BJ (cell line): ENCODE measurements around the gene NNAT. TPM values are rescaled to one million over a fixed set of nuclear protein-coding genes. Genes with fewer than 3 reads are reported as not detected.

Experiments
- CTCF ChIA-PET: fragments of 350-600 bp; formaldehyde crosslinking; extraction: SDS; loops from one replicate; lab custom pipeline; 2021; ENCODE audit warnings: antibody characterized with exemption, inconsistent platforms; lab: Yijun Ruan, JAX
- POLR2A ChIA-PET: fragments of 300-600 bp; sonication (Branson Sonifier 250); formaldehyde crosslinking; extraction: SDS; loops from one replicate; lab custom pipeline; 2021; ENCODE audit warnings: antibody characterized with exemption; lab: Charles Lee
- DNase-seq: peaks from one replicate; pipeline ENCODE4 v3.0.0-alpha.2; 2011; ENCODE audit warnings: low read depth
- H3K27me3 ChIP-seq: 2 replicates; pipeline ENCODE4 v1.6.0; 2011; ENCODE audit warnings: low read length; ENCODE audit not compliant: control insufficient read depth, insufficient read depth
- H3K36me3 ChIP-seq: 2 replicates; pipeline ENCODE4 v1.5.1; 2011; ENCODE audit warnings: low read length; ENCODE audit not compliant: control insufficient read depth, insufficient read depth
- H3K4me3 ChIP-seq: 2 replicates; pipeline ENCODE4 v1.5.1; 2011; ENCODE audit warnings: low read depth, mild to moderate bottlenecking, control low read depth, low read length
- polyA plus RNA-seq: library from polyadenylated mRNA; depleted of rRNA; stranded (reverse); fragments of >200 nt; gene quantifications from 2 replicates; pipeline ENCODE4 v1.2.3, GENCODE V29; 2011; rRNA removed
- TF ChIP-seq, protein P1 (sequence below): IDR thresholded peaks from 2 replicates; pipeline ENCODE4 v1.5.1; 2011; ENCODE audit warnings: low read depth, mild to moderate bottlenecking, control low read depth, inconsistent platforms, low read length, moderate library complexity; ENCODE audit not compliant: insufficient read depth

NNAT gene
- polyA plus RNA-seq, 1 experiment: not detected

- POLR2A ChIA-PET: no interaction called here
- TF ChIP-seq, protein P1, sequence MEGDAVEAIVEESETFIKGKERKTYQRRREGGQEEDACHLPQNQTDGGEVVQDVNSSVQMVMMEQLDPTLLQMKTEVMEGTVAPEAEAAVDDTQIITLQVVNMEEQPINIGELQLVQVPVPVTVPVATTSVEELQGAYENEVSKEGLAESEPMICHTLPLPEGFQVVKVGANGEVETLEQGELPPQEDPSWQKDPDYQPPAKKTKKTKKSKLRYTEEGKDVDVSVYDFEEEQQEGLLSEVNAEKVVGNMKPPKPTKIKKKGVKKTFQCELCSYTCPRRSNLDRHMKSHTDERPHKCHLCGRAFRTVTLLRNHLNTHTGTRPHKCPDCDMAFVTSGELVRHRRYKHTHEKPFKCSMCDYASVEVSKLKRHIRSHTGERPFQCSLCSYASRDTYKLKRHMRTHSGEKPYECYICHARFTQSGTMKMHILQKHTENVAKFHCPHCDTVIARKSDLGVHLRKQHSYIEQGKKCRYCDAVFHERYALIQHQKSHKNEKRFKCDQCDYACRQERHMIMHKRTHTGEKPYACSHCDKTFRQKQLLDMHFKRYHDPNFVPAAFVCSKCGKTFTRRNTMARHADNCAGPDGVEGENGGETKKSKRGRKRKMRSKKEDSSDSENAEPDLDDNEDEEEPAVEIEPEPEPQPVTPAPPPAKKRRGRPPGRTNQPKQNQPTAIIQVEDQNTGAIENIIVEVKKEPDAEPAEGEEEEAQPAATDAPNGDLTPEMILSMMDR: no peak
- no peaks in the 10 kb centered on the region for H3K36me3 ChIP-seq
- H3K27me3 ChIP-seq: peaks cover 24% of the 10 kb centered on the region
- H3K4me3 ChIP-seq: no peak overlapping the region
- no peak for DNase-seq
- CTCF ChIA-PET: interaction anchor here (1.0 to 4.9 kb wide), 5 partner anchors 425 to 654 kb away, joined by 3 to 50 read pairs (median 3); no protein-coding TSS in a partner anchor
Observed at GRCh38 chr20:37567671-37568588, 46.9 kb downstream of the NNAT start.

GRCh38 chr20:37570419-37570818 lies 49.4 kb downstream of the NNAT start:
- TF ChIP-seq, protein P1: no peak
- CTCF ChIA-PET: interaction anchor here (1.6 kb wide), 1 partner anchor 428 kb away, joined by 3 read pairs; no protein-coding TSS in a partner anchor
- peaks cover 15% of the 10 kb centered on the region for H3K27me3 ChIP-seq
- DNase-seq: no peak
- POLR2A ChIA-PET: no interaction called here
- no peaks in the 10 kb centered on the region for H3K36me3 ChIP-seq
- H3K4me3 ChIP-seq: no peak overlapping the region

DNA sequence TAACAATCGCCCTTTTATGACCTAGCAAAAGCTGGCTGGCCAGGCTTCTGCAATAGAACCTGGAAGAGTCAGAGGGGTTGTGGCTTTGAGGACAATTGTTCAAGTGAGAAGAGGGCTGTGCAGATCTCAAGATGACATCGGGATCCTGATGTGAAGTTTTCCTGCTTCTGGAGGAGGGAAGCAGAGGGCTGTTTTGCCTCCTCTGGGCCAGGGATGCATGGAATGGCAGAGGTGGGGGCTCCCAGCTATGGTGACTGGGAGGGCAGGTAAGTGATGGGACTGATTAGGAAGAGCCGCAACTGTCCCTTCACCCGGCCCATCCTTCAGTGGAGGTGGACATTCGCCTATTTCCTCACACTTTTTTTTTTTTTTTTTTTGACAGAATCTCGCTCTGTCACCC lies 50.0 kb downstream of the NNAT start:
- ChIA-PET CTCF (interaction anchor here (1.6 kb wide), 1 partner anchor 427 kb away, joined by 3 read pairs; no protein-coding TSS in a partner anchor), POLR2A (no interaction called here)

More for the DNA sequence above, 50.0 kb downstream of the NNAT start:
- no peak for DNase-seq
- TF ChIP-seq, protein P1: no peak
- Histone ChIP-seq H3K27me3 (peaks cover 15% of the 10 kb centered on the region), H3K36me3 (no peaks in the 10 kb centered on the region), H3K4me3 (no peak overlapping the region)

Other genes with a start within 250 kb of the NNAT start
- 116 and 153 TPM in 2 replicates for gene MANBAL, start 231.6 kb upstream of the NNAT start, polyA plus RNA-seq
- gene SRC, start 175.1 kb upstream of the NNAT start, polyA plus RNA-seq: 25.1 and 35.4 TPM in 2 replicates
- gene BLCAP, start 6.6 kb downstream of the NNAT start, polyA plus RNA-seq: 98.7 and 111 TPM in 2 replicates
- 30.0 and 38.4 TPM in 2 replicates for gene CTNNBL1, start 172.8 kb downstream of the NNAT start, polyA plus RNA-seq